ENCODE measurements around the gene ZNF474.

Gene ZNF474

GRCh38 chr5:122142480-122143164, 13.3 kb downstream of the ZNF474 start:
- ChIA-PET CTCF (interaction anchor here (0.8 to 1.5 kb wide), 3 partner anchors 11 to 39 kb away, joined by 3 to 4 read pairs (median 3); no protein-coding TSS in a partner anchor), POLR2A (no interaction called here)
- no peaks in the 10 kb centered on the region for H3K27me3 ChIP-seq (replicated peaks in 2 of 5; ENCODE audit: control insufficient read depth in 4 of 5, insufficient read depth in 5 of 5, low read length in 4 of 5)
- H3K4me3 ChIP-seq (ENCODE audit: control insufficient read depth in 1 of 7, extremely low read depth in 1 of 7, insufficient read depth in 4 of 7, low read depth in 2 of 7, low read length in 6 of 7) = no peak overlapping the region
- WGBS (ENCODE audit: insufficient coverage) = 95% methylated on average over 6 of the region's 6 CpGs
- H3K9me3 ChIP-seq (ENCODE audit: control extremely low read depth in 1 of 5, control insufficient read depth in 4 of 5, insufficient read depth in 2 of 5, low read depth in 1 of 5, low read length in 4 of 5) = no peaks in the 10 kb centered on the region
- no peaks in the 10 kb centered on the region for H3K36me3 ChIP-seq (ENCODE audit: control insufficient read depth in 4 of 4, insufficient read depth in 4 of 4, low read length in 3 of 4)
- DNase-seq = no peak
- no peak overlapping the region for H3K27ac ChIP-seq (ENCODE audit: insufficient read depth in 1 of 2, low read depth in 1 of 2, low read length in 2 of 2, poor library complexity in 1 of 2, severe bottlenecking in 2 of 2)
- peaks cover 0 to 2% (median 0%) of the 10 kb centered on the region in 4 experiments for H3K4me1 ChIP-seq (ENCODE audit: control extremely low read depth in 1 of 4, control insufficient read depth in 4 of 4, insufficient read depth in 4 of 4, low read length in 3 of 4)

GRCh38 chr5:122144236-122144635, 14.9 kb downstream of the ZNF474 start:
- H3K27me3 ChIP-seq (replicated peaks in 2 of 5; ENCODE audit: control insufficient read depth in 4 of 5, insufficient read depth in 5 of 5, low read length in 4 of 5) = no peaks in the 10 kb centered on the region
- no peak overlapping the region for H3K4me3 ChIP-seq (ENCODE audit: control insufficient read depth in 1 of 7, extremely low read depth in 1 of 7, insufficient read depth in 4 of 7, low read depth in 2 of 7, low read length in 6 of 7)
- POLR2A ChIA-PET = no interaction called here
- no CpG with 5 or more reads among the region's 1 CpG for WGBS (ENCODE audit: insufficient coverage)
- CTCF ChIA-PET = no interaction called here
- H3K9me3 ChIP-seq (ENCODE audit: control extremely low read depth in 1 of 5, control insufficient read depth in 4 of 5, insufficient read depth in 2 of 5, low read depth in 1 of 5, low read length in 4 of 5) = no peaks in the 10 kb centered on the region
- H3K4me1 ChIP-seq (ENCODE audit: control extremely low read depth in 1 of 4, control insufficient read depth in 4 of 4, insufficient read depth in 4 of 4, low read length in 3 of 4) = no peaks in the 10 kb centered on the region
- no peaks in the 10 kb centered on the region for H3K36me3 ChIP-seq (ENCODE audit: control insufficient read depth in 4 of 4, insufficient read depth in 4 of 4, low read length in 3 of 4)
- H3K27ac ChIP-seq (ENCODE audit: insufficient read depth in 1 of 2, low read depth in 1 of 2, low read length in 2 of 2, poor library complexity in 1 of 2, severe bottlenecking in 2 of 2) = no peak overlapping the region
- no peak for DNase-seq

- no peaks in the 10 kb centered on the region for H3K4me1 ChIP-seq (ENCODE audit: control extremely low read depth in 1 of 4, control insufficient read depth in 4 of 4, insufficient read depth in 4 of 4, low read length in 3 of 4)
- 100% methylated on average over 1 of the region's 1 CpG for WGBS (ENCODE audit: insufficient coverage)
- H3K4me3 ChIP-seq (ENCODE audit: control insufficient read depth in 1 of 7, extremely low read depth in 1 of 7, insufficient read depth in 4 of 7, low read depth in 2 of 7, low read length in 6 of 7) = no peak overlapping the region
- no peaks in the 10 kb centered on the region for H3K27me3 ChIP-seq (replicated peaks in 2 of 5; ENCODE audit: control insufficient read depth in 4 of 5, insufficient read depth in 5 of 5, low read length in 4 of 5)
- CTCF ChIA-PET = interaction anchor here (0.6 to 1.5 kb wide), 5 partner anchors 10 to 242 kb away, joined by 3 read pairs; no protein-coding TSS in a partner anchor
- POLR2A ChIA-PET = no interaction called here
- H3K36me3 ChIP-seq (ENCODE audit: control insufficient read depth in 4 of 4, insufficient read depth in 4 of 4, low read length in 3 of 4) = no peaks in the 10 kb centered on the region
- no peaks in the 10 kb centered on the region for H3K9me3 ChIP-seq (ENCODE audit: control extremely low read depth in 1 of 5, control insufficient read depth in 4 of 5, insufficient read depth in 2 of 5, low read depth in 1 of 5, low read length in 4 of 5)
- H3K27ac ChIP-seq (ENCODE audit: insufficient read depth in 1 of 2, low read depth in 1 of 2, low read length in 2 of 2, poor library complexity in 1 of 2, severe bottlenecking in 2 of 2) = no peak overlapping the region
- no peak for DNase-seq
Measured at GRCh38 chr5:122145906-122146305, 16.6 kb downstream of the ZNF474 start.

- CTCF ChIA-PET = interaction anchor here (0.6 to 1.5 kb wide), 2 partner anchors 14 to 20 kb away, joined by 3 read pairs; no protein-coding TSS in a partner anchor
- peaks cover 0 to 10% (median 8%) of the 10 kb centered on the region in 4 experiments for H3K4me1 ChIP-seq (ENCODE audit: control extremely low read depth in 1 of 4, control insufficient read depth in 4 of 4, insufficient read depth in 4 of 4, low read length in 3 of 4)
- POLR2A ChIA-PET = no interaction called here
Measured at GRCh38 chr5:122149321-122150090, 20.2 kb downstream of the ZNF474 start.

GRCh38 chr5:122150215-122150614, 20.9 kb downstream of the ZNF474 start:
- Histone ChIP-seq H3K4me3 (ENCODE audit: control insufficient read depth in 1 of 7, extremely low read depth in 1 of 7, insufficient read depth in 4 of 7, low read depth in 2 of 7, low read length in 6 of 7) (no peak overlapping the region), H3K4me1 (ENCODE audit: control extremely low read depth in 1 of 4, control insufficient read depth in 4 of 4, insufficient read depth in 4 of 4, low read length in 3 of 4) (peaks cover 0 to 10% (median 8%) of the 10 kb centered on the region in 4 experiments), H3K27ac (ENCODE audit: insufficient read depth in 1 of 2, low read depth in 1 of 2, low read length in 2 of 2, poor library complexity in 1 of 2, severe bottlenecking in 2 of 2) (no peak overlapping the region), H3K9me3 (ENCODE audit: control extremely low read depth in 1 of 5, control insufficient read depth in 4 of 5, insufficient read depth in 2 of 5, low read depth in 1 of 5, low read length in 4 of 5) (no peaks in the 10 kb centered on the region), H3K27me3 (replicated peaks in 2 of 5; ENCODE audit: control insufficient read depth in 4 of 5, insufficient read depth in 5 of 5, low read length in 4 of 5) (no peaks in the 10 kb centered on the region), H3K36me3 (ENCODE audit: control insufficient read depth in 4 of 4, insufficient read depth in 4 of 4, low read length in 3 of 4) (no peaks in the 10 kb centered on the region)
- ChIA-PET CTCF (interaction anchor here (0.6 to 1.5 kb wide), 2 partner anchors 14 to 19 kb away, joined by 3 read pairs; no protein-coding TSS in a partner anchor), POLR2A (no interaction called here)
- WGBS (ENCODE audit: insufficient coverage) = 100% methylated on average over 1 of the region's 2 CpGs
- DNase-seq = no peak

More at GRCh38 chr5:122149321-122150090, 20.2 kb downstream of the ZNF474 start:
- no peaks in the 10 kb centered on the region for H3K36me3 ChIP-seq (ENCODE audit: control insufficient read depth in 4 of 4, insufficient read depth in 4 of 4, low read length in 3 of 4)
- DNase-seq = peak in 2 of 3 donors; percentile 22 to 34
- H3K27me3 ChIP-seq (replicated peaks in 2 of 5; ENCODE audit: control insufficient read depth in 4 of 5, insufficient read depth in 5 of 5, low read length in 4 of 5) = no peaks in the 10 kb centered on the region
- no CpG with 5 or more reads among the region's 4 CpGs for WGBS (ENCODE audit: insufficient coverage)
- no peak overlapping the region for H3K4me3 ChIP-seq (ENCODE audit: control insufficient read depth in 1 of 7, extremely low read depth in 1 of 7, insufficient read depth in 4 of 7, low read depth in 2 of 7, low read length in 6 of 7)
- no peak overlapping the region for H3K27ac ChIP-seq (ENCODE audit: insufficient read depth in 1 of 2, low read depth in 1 of 2, low read length in 2 of 2, poor library complexity in 1 of 2, severe bottlenecking in 2 of 2)
- H3K9me3 ChIP-seq (ENCODE audit: control extremely low read depth in 1 of 5, control insufficient read depth in 4 of 5, insufficient read depth in 2 of 5, low read depth in 1 of 5, low read length in 4 of 5) = no peaks in the 10 kb centered on the region

GRCh38 chr5:122151640-122152039, 22.3 kb downstream of the ZNF474 start:
- POLR2A ChIA-PET = no interaction called here

More at GRCh38 chr5:122151640-122152039, 22.3 kb downstream of the ZNF474 start:
- DNase-seq = no peak
- no peaks in the 10 kb centered on the region for H3K9me3 ChIP-seq (ENCODE audit: control extremely low read depth in 1 of 5, control insufficient read depth in 4 of 5, insufficient read depth in 2 of 5, low read depth in 1 of 5, low read length in 4 of 5)
- 100% methylated on average over 1 of the region's 4 CpGs for WGBS (ENCODE audit: insufficient coverage)
- H3K4me1 ChIP-seq (ENCODE audit: control extremely low read depth in 1 of 4, control insufficient read depth in 4 of 4, insufficient read depth in 4 of 4, low read length in 3 of 4) = peaks cover 0 to 10% (median 8%) of the 10 kb centered on the region in 4 experiments
- H3K27ac ChIP-seq (ENCODE audit: insufficient read depth in 1 of 2, low read depth in 1 of 2, low read length in 2 of 2, poor library complexity in 1 of 2, severe bottlenecking in 2 of 2) = no peak overlapping the region
- H3K27me3 ChIP-seq (replicated peaks in 2 of 5; ENCODE audit: control insufficient read depth in 4 of 5, insufficient read depth in 5 of 5, low read length in 4 of 5) = no peaks in the 10 kb centered on the region
- H3K4me3 ChIP-seq (ENCODE audit: control insufficient read depth in 1 of 7, extremely low read depth in 1 of 7, insufficient read depth in 4 of 7, low read depth in 2 of 7, low read length in 6 of 7) = no peak overlapping the region
- H3K36me3 ChIP-seq (ENCODE audit: control insufficient read depth in 4 of 4, insufficient read depth in 4 of 4, low read length in 3 of 4) = no peaks in the 10 kb centered on the region
- CTCF ChIA-PET = interaction anchor here (0.8 kb wide), 1 partner anchor 189 kb away, joined by 3 read pairs; no protein-coding TSS in a partner anchor

All from common myeloid progenitor, CD34-positive (primary cell).